GM12872 (cell line): ENCODE results near the gene NFE2L2.

Experiments used
- CTCF ChIP-seq: IDR thresholded peaks from 3 replicates; pipeline ENCODE4 v1.5.1; 2011; ENCODE audit warnings: low read depth, mild to moderate bottlenecking, low read length, moderate library complexity; ENCODE audit not compliant: insufficient read depth

Gene NFE2L2

DNA sequence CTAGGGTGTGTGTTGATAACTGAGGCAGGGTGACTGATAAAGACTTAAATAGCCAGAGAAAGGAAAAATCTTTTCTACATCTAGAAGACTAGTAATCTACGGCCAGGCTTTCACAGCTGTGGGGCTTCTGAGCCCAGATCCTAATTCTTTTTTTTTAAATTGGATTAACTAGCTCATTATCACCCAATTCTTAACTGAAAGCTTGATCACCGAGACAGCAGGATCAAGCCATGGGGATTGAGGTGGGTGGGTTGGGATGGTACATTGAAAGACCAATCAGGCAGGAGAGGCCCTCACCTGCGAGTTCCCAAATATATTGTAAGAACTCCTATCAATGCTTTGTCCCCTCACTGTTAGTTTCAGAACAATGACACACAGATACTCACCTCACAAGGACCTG, 20.0 kb upstream of the NFE2L2 start:
- no peak for TF ChIP-seq CTCF

DNA sequence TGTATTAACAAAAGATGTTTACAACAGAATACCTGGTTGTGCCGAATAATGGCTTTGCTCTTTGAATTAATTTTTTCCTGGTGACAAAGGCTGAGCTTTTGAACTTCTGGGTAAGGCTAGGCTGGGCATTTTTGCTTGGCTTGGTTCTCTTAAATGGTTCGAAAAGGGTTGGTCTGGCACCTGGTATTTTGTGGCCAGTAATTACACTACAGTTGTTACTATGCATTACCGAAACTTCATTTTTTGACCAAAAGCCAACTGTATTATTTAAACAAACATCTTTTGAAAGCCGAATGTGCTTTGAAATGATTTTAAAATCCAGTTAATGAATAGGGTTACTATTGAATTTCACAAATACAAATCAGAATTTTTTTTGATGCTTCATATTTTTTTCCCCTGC, 19.4 kb upstream of the NFE2L2 start:
- no peak for TF ChIP-seq CTCF

DNA sequence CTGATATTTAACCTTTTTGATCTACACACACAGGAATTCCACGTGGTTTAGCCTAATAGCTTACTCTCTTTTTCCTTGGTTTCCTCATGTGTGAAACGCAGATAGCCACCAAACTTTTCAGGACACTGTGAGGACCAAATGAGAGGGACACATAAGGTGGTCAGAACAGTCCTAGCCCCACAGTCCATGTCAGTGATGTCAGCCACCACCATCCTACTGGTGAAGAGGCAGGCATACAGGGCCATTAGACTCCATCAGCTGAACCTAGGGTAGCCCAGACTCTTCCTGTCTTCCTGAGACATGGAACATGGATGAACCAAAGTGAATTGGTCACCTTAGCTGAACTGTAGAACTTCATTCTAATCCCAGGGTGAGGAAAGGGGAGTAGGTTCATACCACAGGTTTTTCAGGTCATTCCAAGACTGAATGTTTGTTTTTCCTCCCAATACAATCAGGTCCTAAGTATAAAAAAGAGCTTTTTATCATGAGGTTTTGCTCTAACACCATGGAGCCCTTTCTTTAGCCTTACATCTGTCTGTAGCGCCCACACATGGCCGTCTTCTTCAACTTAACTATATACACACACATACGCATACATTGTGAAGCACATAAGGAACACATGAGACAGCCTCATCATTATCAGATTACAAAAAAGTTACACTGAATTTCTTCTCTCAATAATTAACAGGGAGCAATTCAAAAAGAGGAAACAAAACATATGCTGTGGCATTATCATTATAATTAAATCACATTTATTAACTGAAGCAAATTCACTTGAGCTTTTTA, 18.5 kb upstream of the NFE2L2 start:
- no peak for TF ChIP-seq CTCF

DNA sequence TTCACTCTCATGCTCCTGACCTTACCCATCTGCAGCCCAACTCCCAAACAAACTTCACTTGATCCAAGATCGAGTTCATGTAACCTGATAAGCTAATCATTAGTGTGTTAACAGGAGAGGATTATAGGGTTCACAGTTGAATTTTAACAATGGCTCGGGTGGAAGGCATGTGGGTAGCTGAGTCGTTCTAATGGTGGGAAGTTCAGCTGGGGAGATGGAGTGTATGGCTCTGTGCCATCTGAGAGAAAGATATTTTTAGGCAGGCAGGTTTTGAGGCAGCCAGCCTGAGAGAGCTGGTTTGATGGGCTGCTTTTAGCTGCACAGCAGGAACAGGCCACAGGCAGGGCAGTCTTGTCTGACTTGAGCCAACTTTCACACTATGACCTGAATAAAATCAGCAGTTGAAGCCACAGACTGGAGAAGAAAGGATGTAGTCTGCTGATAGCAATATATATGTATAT, 17.7 kb upstream of the NFE2L2 start:
- TF ChIP-seq CTCF, result no peak

DNA sequence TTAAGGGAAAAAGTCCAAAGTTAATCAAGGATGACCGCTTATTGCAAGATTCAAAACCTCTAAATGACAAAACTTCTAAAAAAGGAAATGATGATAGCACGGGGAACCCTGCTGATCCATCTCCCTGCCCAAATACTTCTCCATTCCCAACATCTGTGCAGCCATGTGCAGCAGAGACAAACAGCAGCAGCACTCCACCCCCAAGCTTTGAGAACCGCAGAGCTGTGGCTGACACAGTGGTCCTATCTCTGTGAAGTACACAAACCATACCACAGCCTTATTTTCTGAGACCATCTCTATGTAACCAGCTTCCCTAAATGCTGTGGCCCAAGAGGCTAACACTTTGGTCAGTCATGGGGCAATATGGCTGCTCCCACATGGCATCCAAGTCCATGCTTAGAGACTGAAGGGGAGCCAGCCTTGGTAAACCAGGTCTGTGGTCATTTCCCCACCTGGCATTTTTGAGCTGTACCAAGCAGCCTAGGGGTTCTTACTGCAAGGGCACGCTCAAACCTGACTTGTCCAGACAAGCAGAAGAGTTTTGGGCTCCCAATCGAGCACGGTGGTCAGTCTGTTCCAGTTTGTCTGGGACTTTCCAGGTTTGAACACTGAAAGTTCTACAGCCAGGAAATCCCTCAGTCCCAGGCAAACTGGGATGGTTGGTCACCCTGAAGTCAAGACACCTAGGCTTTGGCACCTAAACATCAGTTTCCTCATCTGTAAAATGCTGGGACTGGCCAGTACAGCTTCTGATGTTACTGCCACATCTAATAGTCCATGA, 17.1 kb upstream of the NFE2L2 start:
- TF ChIP-seq CTCF, result no peak

DNA sequence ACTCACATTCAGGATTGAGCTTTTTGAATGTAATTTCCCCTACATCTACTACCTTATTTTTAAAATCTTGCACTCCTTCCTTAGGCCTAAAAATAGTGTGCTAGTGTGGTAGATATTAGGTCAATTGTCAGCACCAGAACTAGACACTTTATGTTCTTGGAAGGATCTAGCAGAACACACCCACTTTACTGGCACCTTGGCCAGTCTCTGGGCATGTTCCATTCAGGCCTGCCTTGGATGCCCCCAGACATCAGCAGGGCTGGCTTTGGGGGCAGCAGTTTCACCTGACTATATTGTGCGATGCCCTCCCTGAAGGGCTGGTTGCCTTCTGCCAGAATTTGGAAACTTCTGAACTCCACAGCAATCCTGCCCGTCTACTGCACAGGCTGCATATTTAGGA, 15.3 kb upstream of the NFE2L2 start:
- TF ChIP-seq CTCF, result no peak

DNA sequence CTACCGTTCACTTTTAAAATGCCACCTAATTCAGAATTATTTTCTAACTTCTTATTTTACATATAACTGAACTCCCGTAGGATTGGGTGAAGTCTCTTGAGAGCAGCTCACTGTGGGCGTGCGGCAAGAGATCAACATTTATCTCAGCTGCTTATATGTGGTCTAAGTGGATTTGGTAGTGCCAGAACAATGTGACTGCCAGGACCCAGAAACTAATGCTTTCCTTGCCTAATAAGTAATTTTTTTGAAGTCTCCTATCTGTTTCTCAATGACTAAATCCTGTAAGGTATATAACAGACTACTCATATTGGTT, 11.2 kb upstream of the NFE2L2 start:
- no peak for TF ChIP-seq CTCF
